Muscle of leg (tissue), 11 donors: ENCODE results near the gene RNASEH2B. TPM values are rescaled to one million over a fixed set of nuclear protein-coding genes. Genes with fewer than 3 reads are reported as not detected.

ENCODE experiments used
- DNase-seq: peaks from one replicate; pipeline ENCODE4 v3.0.0; 2013
- H3K27ac ChIP-seq: one replicate; pipeline ENCODE4 v1.5.1; 2013; ENCODE audit warnings: mild to moderate bottlenecking, low read length, control low read depth
- H3K27me3 ChIP-seq: one replicate; pipeline ENCODE4 v1.6.1; 2013; ENCODE audit warnings: low read length; ENCODE audit not compliant: control insufficient read depth, insufficient read depth
- H3K36me3 ChIP-seq: one replicate; pipeline ENCODE4 v1.6.1; 2013; ENCODE audit warnings: low read length; ENCODE audit not compliant: control insufficient read depth, insufficient read depth
- H3K4me1 ChIP-seq: one replicate; pipeline ENCODE4 v1.6.1; 2013; ENCODE audit warnings: low read length; ENCODE audit not compliant: control insufficient read depth, insufficient read depth
- H3K4me3 ChIP-seq: one replicate; pipeline ENCODE4 v1.5.1; 2013; ENCODE audit warnings: low read length, control low read depth
- H3K9me3 ChIP-seq: replicated peaks from 2 replicates; pipeline ENCODE4 v1.6.1; 2013; ENCODE audit warnings: low read depth, low read length; ENCODE audit not compliant: control insufficient read depth
- WGBS: methylation state at CpG from one replicate; pipeline ENCODE4 v1.1.5; 2013; ENCODE audit warnings: missing lambda C conversion rate; ENCODE audit not compliant: insufficient coverage; 5-methylcytosine and 5-hydroxymethylcytosine counted together
- polyA plus RNA-seq, 8 donors: library from polyadenylated mRNA; unstranded; fragments of 120-200 nt; gene quantifications; one replicate each; pipeline versions ENCODE4 v1.2.1 to v1.2.3, GENCODE V29; 2013; ENCODE audit warnings: inconsistent platforms in 1 of 8, low replicate concordance in 1 of 8; ENCODE audit not compliant: insufficient read length in 8 of 8, insufficient read depth in 1 of 8
- total RNA-seq: library from RNA; stranded (reverse); fragments of 120-200 nt; gene quantifications from one replicate; pipeline ENCODE4 v1.2.4, GENCODE V29; 2013

The RNASEH2B gene
- total and polyA plus RNA-seq, 9 donors = 33.9 to 55.4 (median 43.3) TPM

DNA sequence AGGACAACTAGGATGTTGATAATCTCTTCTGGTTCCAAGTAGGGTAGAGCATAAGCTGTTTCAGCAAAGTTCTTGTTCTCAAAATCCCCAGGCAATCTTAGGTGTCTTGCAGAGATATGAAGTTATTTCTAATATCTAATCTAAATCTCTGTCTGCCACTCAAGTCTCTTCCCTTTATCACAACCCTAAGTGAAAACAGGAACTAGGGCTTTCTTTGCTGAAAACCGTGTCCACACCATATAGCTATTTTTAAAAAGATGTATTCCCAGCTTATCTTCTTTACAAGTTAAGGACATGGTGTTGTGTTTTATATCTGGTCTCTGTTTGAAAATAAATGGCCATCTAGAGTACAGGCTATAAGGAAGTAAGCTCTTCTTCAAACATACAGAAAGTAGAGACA is 11.3 kb upstream of the RNASEH2B start:
- DNase-seq = no peak
- no peaks in the 10 kb centered on the region for H3K36me3 ChIP-seq
- H3K9me3 ChIP-seq = no peaks in the 10 kb centered on the region
- no peak overlapping the region for H3K27ac ChIP-seq
- no CpG with 5 or more reads among the region's 1 CpG for WGBS
- no peaks in the 10 kb centered on the region for H3K4me1 ChIP-seq
- no peaks in the 10 kb centered on the region for H3K27me3 ChIP-seq
- no peak overlapping the region for H3K4me3 ChIP-seq

DNA sequence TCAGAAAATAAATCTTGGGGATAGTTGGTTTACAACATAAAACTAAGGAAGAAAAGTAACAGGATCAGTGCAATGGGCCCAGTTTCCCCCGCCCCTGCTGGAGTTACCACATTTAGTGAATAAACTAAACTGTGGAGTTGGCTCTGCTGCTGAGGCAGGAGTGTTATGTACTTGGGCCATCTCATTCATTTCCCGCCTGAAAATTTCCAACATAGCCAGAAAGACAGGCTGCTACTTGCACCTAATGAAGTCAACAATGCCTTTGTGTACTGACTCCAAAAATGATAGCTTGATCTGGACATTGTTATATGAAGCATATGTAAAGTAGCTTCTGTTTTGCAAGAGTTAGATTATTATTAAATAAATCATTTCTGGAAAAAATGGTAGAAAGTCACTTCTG is 7.9 kb upstream of the RNASEH2B start:
- whole genome bisulfite sequencing = 100% methylated on average over 1 of the region's 2 CpGs

DNA sequence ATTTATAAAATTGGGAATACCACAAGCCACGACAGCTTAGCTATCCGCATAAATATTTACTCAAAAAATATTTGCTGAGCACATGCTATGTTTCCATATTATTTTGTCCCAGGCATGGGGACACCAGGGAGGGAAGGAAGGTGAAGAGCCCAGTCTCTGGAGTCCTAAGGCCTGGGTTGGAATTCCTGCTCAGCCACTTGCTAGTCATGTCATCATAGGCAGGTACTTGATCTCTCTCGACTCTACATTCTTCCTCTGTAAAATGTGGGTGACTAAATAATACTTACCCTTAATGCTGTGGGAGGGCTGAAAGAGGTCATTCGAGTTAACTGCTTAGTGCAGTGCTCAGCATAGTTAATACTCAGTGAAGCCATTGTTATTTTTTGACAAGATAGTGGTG is 4.3 kb upstream of the RNASEH2B start:
- no peak for DNase-seq
- Histone ChIP-seq H3K4me1 (peaks cover 3% of the 10 kb centered on the region), H3K4me3 (no peak overlapping the region), H3K36me3 (no peaks in the 10 kb centered on the region), H3K9me3 (no peaks in the 10 kb centered on the region), H3K27me3 (no peaks in the 10 kb centered on the region), H3K27ac (no peak overlapping the region)
- WGBS = no CpG with 5 or more reads among the region's 4 CpGs

More for the DNA sequence above, 7.9 kb upstream of the RNASEH2B start:
- Histone ChIP-seq H3K4me1 (no peaks in the 10 kb centered on the region), H3K4me3 (no peak overlapping the region), H3K36me3 (no peaks in the 10 kb centered on the region), H3K27ac (no peak overlapping the region), H3K9me3 (no peaks in the 10 kb centered on the region), H3K27me3 (no peaks in the 10 kb centered on the region)
- DNase-seq = no peak

DNA sequence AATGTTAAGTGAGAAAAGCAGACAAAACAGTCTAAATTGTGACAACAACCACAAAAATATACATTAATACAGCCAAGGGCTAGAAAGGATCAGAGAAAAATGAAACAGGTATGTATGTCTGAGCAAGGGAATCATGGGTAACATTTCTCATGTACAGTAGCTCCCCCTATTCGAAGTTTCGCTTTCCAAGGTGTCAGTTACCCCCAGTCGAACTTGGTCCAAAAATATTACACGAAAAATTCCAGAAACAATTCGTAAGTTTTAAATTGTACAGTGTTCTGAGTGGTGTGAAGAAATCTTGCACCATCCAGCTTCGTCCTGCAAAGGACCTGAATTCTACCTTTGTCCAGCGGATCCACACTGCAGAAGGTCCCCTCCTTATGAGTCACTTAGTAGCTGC is 1.8 kb upstream of the RNASEH2B start:
- Histone ChIP-seq H3K27ac (no peak overlapping the region), H3K36me3 (no peaks in the 10 kb centered on the region), H3K9me3 (no peaks in the 10 kb centered on the region), H3K4me1 (peaks cover 14% of the 10 kb centered on the region), H3K27me3 (no peaks in the 10 kb centered on the region), H3K4me3 (no peak overlapping the region)
- DNase-seq = no peak
- 100% methylated on average over 3 of the region's 7 CpGs for WGBS

DNA sequence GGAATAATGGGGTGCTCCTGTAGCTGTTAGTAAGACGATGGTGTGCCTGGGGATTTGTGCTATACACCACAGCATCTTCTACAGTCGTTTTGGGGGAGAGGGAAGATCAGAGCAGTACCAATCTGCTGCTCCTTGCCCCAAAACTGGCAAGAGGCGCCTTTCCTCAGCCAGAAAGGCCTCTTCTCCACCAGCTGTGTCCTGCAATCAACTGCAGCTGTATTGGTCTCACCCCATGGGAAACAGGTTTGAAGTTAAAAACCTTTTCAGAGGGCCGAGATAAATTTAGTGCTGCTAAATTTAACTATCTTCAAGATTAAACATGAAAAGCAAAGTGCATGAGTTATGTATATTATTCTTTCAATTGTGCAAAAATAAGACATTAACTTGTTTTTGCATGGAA is 1.2 kb upstream of the RNASEH2B start:
- DNase-seq = no peak
- no peaks in the 10 kb centered on the region for H3K27me3 ChIP-seq
- H3K27ac ChIP-seq = no peak overlapping the region
- H3K36me3 ChIP-seq = no peaks in the 10 kb centered on the region
- H3K4me3 ChIP-seq = no peak overlapping the region
- H3K9me3 ChIP-seq = no peaks in the 10 kb centered on the region
- WGBS = no CpG with 5 or more reads among the region's 4 CpGs
- peaks cover 14% of the 10 kb centered on the region for H3K4me1 ChIP-seq

DNA sequence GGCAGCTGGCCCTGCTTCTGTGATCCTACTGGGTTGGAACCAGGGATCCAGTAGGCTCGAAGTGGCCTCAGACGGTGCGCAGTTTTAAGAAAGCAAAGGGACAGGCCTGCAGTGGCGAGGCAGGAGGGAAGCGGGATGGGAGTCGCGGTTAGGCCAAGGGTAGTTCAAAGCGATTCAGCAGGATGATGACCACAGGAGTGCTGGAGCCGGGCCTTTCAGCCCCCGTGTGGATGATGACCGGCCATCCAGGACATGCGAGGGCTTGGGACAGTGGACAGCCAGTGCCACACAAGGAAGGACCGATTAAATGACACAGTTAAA is 854 bp downstream of the RNASEH2B start:
- peak; percentile 72 for DNase-seq

DNA sequence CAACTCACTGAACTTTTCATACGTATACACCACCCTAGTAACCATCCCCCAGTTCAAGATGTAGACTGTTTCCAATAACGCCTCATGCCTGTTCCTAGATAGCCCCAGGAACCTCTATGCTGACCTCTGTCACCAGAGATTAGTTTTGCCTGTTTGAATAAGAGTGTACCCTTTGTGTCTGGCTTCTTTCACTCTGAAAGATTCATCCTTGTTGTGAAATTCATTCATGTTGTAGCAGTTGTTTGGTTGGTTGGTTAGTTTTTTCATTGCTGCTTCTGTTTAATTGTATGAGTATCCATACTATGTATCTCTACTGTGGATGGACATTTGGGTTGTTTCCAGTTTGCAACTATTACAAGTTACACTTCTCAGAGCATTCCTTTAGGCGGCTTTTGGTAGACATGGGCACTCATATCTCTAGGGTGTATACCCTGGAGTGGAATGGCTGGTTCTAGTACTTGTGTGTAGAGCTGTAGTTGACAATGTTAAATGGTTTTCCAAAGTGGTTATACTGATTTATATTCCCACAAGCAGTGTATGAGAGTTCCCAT is 1.6 kb downstream of the RNASEH2B start:
- H3K27me3 ChIP-seq = no peaks in the 10 kb centered on the region
- no peaks in the 10 kb centered on the region for H3K36me3 ChIP-seq
- H3K4me1 ChIP-seq = peaks cover 14% of the 10 kb centered on the region
- no peaks in the 10 kb centered on the region for H3K9me3 ChIP-seq
- no peak for DNase-seq
- peak overlapping the region; percentile 94 for H3K27ac ChIP-seq
- WGBS = no CpG with 5 or more reads among the region's 3 CpGs
- peak overlapping the region; percentile 77 for H3K4me3 ChIP-seq

More for the DNA sequence above, 854 bp downstream of the RNASEH2B start:
- no peaks in the 10 kb centered on the region for H3K9me3 ChIP-seq
- no peaks in the 10 kb centered on the region for H3K27me3 ChIP-seq
- H3K4me1 ChIP-seq = peaks cover 14% of the 10 kb centered on the region
- 0% methylated on average over 13 of the region's 13 CpGs for WGBS
- peak overlapping the region; percentile 77 for H3K4me3 ChIP-seq
- H3K36me3 ChIP-seq = no peaks in the 10 kb centered on the region
- peak overlapping the region; percentile 94 for H3K27ac ChIP-seq

DNA sequence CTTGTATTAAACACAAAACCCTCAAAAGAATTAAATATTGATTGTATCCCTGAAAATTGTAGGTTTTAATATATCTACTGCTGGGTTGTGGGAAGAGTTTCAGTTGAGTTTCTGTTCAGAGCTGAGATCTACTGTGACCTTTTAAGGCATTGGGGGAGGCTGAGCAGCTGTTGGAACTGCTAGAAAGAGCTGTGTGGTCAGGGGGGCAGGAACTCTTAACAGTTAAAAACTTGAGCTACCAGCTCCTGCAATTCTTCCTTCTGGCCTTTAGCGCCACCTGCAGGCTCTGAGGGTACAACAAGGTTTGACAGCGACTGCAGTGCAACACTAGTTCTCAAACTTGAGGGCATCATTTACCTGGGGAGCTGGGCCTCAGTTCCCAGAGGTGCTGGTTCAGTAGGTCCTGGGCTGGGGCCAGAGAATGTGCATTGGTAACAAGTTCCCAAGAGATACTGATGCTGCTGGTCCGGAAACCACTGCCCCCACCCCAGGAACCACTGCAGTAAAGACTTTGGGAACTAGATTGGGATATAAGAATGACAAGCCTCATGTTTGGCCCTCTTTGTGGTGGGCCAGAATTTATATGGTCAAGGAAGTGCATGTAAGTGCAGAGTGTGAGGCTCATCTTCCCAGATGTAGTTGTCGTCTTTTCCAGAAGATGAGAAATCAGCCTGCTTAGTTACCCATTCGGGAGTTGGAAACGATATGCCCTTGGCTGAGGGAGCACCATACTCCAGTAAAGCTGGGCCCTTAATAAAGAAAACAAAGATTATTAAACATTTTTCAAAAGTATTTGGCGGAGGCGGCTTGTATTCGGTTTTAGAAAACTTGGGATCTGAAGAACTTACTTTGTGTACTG is 2.6 kb downstream of the RNASEH2B start:
- Histone ChIP-seq H3K4me1 (peaks cover 17% of the 10 kb centered on the region), H3K36me3 (no peaks in the 10 kb centered on the region), H3K9me3 (no peaks in the 10 kb centered on the region), H3K27me3 (no peaks in the 10 kb centered on the region), H3K4me3 (no peak overlapping the region), H3K27ac (peak overlapping the region; percentile 94)
- peak; percentile 95 for DNase-seq
- WGBS = 0% methylated on average over 2 of the region's 9 CpGs

DNA sequence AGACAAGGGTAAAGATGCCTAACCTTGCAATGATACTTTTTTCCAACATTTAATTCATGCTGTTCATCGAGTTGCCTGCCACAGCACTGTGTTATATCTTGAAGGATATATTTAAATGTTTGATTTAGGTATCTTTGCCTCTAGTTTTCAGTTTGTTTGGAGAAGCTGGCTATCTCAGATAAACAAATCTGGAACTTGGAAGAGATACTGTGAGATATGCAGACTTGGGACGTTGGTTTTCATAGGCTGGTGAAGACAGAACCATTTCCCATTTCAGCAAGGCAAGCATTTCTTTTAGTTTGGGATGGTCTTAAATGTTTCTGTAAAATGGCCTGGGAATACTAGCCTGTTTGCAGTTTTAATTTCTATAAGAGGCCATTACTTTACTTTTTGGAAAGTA is 3.3 kb downstream of the RNASEH2B start:
- no peak overlapping the region for H3K27ac ChIP-seq
- no peaks in the 10 kb centered on the region for H3K36me3 ChIP-seq
- H3K4me1 ChIP-seq = peaks cover 19% of the 10 kb centered on the region
- no peaks in the 10 kb centered on the region for H3K27me3 ChIP-seq
- H3K9me3 ChIP-seq = no peaks in the 10 kb centered on the region
- H3K4me3 ChIP-seq = no peak overlapping the region
- DNase-seq = no peak
- WGBS = 80% methylated on average over 1 of the region's 2 CpGs

DNA sequence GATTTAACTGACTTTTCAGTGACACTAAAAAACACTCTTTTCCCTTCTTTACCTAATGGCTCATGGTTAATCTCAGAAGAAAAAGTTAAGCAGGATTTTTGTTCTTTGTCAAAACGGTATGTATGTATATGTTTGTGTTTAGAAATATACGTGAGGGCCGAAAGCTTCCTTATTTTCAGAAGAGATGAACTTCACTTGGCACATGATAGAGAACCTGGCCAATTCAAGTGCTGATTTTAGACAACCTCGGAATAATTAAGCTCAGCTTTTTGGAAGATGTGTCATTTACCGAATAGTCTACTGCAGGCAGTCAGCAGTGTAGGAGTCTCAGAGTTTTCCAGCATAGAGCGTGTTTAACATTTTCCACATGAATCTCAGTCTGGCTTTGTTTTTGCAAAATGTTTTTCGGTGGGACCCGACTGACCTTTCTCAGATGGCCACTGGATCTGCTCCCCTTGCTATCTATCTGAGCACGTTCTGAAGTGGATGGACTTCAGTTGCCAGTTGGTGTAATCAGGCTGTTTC is 4.6 kb downstream of the RNASEH2B start:
- 70% methylated on average over 6 of the region's 9 CpGs for WGBS
- Histone ChIP-seq H3K4me3 (no peak overlapping the region), H3K9me3 (no peaks in the 10 kb centered on the region), H3K36me3 (no peaks in the 10 kb centered on the region), H3K27me3 (no peaks in the 10 kb centered on the region), H3K4me1 (peaks cover 16% of the 10 kb centered on the region), H3K27ac (peak overlapping the region; percentile 37)
- DNase-seq = no peak
